Umbilical cord (tissue), 2 donors: ENCODE measurements around the gene IFT172. TPM values are rescaled to one million over a fixed set of nuclear protein-coding genes. Genes with fewer than 3 reads are reported as not detected.
"Not testable (repeated sequence)": the region's sequence is repeated elsewhere in the genome, so short reads cannot be mapped to it uniquely, and the experiment has no call there.

Experiments
- DNase-seq: peaks from one replicate; pipeline ENCODE4 v3.0.0-alpha.2; 2015; ENCODE audit warnings: low spot score
- total RNA-seq: library from RNA; depleted of rRNA; stranded (reverse); fragments of >200 nt; gene quantifications from one replicate; pipeline ENCODE4 v1.2.3, GENCODE V29; 2014; ENCODE audit warnings: low replicate concordance; ENCODE audit not compliant: insufficient read depth

IFT172 gene
- total RNA-seq, 1 donor from 2014 or later, result 21.4 TPM

DNA sequence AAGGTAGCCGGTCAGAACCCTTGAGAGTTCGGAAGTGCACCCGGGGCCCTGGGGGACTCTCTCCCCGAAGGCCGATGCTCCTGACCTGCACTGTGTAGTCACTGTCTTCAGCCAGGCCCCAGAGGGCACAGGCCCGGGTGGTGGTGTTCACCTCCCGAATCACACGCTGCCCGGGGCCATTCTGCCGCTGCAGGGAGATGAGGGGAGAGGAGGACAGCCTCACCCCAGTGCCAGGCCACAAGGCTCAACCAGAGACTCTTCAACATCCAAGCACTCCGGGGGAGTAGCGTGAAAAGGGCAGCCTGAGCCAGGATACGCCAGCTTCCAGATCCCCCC is 4.4 kb upstream of the IFT172 start:
- no peak for DNase-seq

DNA sequence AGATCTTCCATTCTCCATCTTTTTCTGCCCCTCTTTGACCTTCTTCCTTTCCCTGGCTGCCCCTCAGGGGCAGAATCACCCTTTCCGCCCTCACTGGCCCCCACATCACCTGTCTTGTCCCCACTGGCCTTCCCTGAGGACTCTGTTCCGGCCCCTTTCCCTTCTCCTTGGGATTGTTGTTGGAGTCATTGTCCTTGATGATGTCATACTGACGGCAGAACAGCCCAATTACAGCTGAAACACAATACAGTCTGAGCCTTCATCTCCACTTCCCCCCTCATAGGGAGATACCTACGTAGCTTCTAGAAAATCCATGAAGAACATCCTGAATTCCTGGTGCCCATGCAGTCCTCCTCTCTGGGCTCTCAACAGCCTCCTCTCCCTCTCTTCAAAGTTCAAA is 3.0 kb upstream of the IFT172 start:
- DNase-seq, result no peak

DNA sequence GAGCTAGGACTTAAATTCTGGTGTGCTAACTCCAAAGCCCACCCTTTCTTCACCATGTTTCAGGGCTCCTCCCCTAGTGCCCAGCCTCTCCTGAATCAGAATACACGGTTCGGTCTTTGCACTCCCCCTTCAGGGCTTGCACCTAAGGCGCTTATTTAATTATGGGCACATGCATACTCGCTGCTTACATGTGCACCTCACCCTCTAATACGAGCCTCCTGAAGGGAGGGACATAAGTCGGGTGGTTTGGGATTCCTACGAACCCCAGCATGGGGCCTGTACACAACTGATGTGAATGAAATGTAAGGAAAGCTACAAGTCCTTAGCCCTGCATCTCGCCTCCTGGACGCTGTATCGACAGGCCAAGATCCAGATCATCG is 435 bp downstream of the IFT172 start:
- DNase-seq, result peak; percentile 29

DNA sequence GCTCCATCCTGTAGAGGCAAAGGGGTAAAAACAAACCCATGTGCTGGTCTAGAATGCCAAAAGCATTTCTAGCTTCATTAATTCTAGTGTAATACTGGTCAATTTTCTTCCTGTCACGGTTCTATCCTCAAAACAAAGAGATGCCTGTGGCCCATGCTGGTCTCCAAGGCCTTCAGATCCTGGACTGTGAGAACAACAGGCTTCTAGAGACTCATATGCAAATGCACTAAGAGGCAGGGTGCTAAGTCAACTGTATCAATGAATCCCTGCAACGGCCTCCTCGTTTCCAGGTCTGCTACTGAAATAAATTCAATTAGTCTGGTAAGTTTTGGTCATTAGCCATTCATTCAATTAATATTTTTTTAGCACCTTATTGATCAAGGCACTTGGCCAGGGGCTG is 4.0 kb downstream of the IFT172 start:
- DNase-seq, result no peak

DNA sequence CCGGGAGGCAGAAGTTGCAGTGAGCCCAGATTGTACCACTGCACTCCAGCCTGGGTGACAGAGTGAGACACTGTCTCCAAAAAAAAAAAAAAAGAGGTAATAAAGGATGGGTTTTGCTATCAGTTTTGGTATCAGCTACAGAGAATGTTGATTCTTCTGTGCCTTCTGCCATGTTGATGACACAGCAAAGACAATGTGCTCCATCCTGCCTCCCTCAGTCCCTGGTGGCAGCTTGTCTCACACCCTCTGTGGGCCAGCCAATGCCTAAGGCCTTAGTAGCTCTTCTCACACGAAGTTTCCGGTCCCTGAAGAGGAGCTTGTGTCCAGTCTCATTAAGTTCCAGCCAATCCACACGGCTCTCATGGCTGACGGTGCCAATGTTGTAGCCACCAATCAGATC is 17.6 kb downstream of the IFT172 start:
- DNase-seq, result no peak

DNA sequence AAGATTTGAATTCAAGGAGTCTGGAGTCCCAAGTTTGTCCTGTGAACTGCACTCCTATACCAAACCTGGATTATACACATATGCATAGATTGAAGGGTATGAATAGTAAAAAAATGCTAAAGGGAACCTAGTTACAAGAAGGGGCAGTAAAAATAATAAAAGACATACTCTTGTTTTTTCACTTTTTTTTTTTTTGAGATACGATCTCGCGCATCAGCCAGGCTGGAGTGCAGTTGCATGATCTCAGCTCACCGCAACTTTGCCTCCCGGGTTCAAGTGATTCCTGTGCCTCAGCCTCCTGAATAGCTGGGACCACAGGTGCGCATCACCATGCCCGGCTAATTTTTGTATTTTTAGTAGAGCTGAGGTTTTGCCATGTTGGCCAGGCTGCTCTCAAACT is 25.1 kb downstream of the IFT172 start:
- DNase-seq, result no peak

DNA sequence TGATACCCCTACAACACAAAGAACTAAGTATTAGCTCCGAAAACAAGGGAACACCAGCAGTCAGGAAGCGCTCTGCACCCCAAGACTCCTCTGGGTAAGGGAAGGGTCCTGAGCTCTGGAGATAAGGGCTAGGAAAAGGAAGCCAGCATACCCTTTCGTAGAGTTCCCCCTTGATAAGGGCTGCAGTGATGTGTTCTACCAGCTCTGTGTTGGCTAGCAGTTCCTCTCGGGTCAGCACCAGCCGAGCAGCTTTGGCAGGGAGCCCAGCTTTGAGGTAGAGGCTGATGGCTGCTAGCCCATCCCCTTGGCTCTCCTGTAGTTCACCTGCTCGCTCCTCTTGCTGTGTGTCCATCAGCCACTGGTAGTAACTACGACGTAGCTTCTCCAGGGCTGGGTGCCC is 28.4 kb downstream of the IFT172 start:
- DNase-seq, result no peak

DNA sequence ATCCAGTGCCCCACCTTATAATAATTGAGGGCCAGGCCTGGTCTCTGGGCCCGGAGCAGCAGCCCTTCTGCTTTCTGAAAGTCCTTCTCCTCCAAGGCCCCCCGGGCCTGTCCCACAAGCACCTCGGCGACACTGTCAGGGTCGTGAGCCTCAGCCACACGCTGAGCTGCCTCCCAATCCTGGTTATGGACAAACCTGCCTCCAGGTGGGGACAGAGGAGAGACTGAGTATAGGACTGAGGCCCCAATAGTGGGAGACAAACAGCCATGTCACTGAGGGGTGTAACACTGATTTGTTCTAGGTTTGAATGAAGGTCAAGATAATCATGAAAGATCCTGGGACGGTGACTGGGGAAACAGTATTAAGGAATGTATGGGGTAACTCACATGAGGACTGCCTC is 35.6 kb downstream of the IFT172 start:
- no peak for DNase-seq

DNA sequence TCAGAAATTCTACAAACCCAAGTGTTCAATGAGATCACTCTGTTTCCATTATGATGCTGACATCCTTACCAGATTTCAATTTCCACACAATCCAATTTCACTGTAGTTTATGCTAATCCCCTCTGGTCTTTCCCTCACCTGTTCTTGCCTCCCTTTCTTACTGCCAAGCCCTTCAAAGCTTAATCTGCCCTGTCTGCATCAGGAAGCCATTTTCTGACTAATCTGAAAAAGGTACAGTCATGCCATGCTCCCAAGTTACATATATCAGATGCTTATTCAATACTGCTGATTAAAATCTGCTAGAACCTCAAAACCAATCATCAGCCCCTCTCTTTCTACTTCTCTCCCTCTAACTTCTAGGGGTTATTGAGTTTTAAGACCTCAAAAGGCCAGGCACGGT is 38.4 kb downstream of the IFT172 start:
- no peak for DNase-seq

DNA sequence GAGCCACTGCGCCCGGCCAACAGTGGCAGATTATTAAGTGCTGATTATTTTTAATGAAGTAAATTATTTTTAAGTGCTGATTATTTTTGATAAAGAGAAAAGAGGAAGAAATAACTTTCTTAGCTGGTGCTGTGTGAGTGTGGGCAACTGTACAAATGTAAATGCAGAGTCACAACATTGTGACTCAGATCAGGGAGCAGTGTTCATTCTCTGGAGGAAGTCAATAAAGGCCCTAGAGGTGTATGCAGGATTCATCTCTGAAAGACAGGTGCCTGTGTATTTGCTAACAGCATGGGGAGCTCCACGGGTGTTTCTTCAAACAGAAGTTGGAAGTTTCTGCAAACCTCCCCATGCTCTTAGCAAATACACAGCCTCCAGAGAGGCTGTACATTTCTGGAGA is 41.2 kb downstream of the IFT172 start:
- DNase-seq, result no peak

DNA sequence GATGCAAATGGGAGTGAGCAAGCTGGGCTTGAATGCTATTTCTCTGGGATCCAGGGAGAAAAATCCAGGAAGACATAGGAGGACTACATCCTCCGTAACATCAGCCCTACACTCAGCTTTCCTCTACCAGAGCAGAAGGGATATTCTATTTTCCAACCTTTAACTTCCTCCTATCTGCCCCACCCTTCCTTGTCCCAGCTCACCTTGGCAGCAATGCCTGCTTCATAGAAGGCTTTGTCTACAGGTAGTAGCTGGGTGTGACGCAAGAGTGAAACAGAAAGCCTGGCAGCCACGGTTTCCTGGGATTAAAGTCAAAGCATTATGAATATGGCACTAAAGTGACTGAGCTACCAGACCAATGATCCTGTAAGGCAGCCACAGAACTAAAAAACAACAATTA is 43.5 kb downstream of the IFT172 start:
- no peak for DNase-seq

DNA sequence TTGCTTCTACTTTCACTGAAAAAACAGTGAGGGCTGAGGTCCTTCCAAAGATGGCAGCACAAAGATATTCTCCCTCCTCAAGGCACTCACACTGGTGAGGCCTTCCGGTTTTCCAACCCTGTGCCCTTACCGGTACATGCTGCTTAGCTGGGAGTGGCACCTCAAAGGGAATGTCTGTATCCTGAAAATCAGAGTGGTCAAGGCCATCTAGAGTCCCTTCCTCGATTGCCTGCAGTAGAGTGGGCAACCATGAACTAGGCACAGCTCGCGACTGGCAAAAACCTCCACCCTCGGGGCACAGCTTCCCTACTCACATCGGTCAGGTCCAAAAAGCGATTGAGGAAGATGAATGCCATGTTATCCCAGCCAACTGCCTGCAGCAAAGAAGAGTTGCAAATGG is 43.9 kb downstream of the IFT172 start:
- no peak for DNase-seq

DNA sequence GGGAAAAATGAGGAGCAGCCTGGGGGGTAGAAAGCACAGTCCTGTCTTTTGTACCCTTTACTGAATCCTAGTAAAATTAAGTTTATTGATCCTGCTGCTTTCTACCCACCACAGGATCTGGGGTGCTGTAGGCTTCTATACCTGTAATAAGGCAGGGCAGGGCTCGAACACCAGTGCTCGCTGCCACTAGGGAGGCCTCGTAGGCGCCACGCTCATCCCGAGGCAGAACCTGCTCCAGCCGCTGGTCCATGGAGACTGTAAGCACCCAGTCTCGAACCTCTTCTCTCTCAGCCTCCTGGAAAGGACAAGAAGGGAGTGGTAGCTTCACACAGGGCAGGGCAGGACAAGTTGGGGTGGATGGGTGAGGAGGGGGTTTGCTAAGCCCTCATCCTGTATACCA is 44.4 kb downstream of the IFT172 start:
- no peak for DNase-seq

DNA sequence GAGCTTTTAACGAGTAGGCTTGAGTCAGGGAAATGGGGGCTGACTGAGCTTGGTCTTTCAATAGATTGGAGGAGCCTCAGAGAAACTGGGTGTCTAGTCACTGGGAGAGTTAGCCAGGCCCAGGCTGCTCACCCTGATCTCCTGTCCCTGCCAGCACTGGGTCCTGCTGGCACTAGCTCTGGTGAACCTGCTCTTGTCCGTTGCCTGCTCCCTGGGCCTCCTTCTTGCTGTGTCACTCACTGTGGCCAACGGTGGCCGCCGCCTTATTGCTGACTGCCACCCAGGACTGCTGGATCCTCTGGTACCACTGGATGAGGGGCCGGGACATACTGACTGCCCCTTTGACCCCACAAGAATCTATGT is 46.6 kb downstream of the IFT172 start:
- DNase-seq, result no peak

DNA sequence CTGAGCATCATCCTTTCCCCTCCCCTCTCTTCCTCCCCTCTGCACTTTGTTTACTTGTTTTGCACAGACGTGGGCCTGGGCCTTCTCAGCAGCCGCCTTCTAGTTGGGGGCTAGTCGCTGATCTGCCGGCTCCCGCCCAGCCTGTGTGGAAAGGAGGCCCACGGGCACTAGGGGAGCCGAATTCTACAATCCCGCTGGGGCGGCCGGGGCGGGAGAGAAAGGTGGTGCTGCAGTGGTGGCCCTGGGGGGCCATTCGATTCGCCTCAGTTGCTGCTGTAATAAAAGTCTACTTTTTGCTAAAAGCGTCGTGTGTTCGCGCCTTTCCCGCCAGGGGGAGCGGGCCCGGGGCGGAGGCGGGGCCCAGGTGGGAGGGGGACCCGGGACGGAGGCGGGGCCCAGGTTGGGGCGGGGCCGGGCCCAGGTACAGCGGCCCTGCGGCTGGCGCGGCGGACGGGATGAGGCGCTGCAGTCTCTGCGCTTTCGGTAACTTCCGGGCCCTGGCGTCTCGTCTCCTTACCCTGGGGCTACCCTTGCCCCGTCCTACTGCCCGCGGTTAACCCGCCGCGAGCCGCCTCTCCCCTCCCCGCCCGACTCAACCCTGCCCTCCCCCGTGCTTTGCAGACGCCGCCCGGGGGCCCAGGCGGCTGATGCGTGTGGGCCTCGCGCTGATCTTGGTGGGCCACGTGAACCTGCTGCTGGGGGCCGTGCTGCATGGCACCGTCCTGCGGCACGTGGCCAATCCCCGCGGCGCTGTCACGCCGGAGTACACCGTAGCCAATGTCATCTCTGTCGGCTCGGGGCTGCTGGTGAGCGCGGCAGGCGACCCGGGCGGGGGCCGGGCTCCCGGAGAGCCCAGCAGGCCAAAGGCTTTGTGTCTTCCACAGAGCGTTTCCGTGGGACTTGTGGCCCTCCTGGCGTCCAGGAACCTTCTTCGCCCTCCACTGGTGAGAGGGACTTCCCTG is 47.3 kb downstream of the IFT172 start, which contains the start of gene KRTCAP3:
Gene KRTCAP3 (plus strand): TSS at position 424 of the 962 bp plus-strand sequence. CDS start 32 bp downstream, at position 456.
- DNase-seq, result peak; percentile 32

DNA sequence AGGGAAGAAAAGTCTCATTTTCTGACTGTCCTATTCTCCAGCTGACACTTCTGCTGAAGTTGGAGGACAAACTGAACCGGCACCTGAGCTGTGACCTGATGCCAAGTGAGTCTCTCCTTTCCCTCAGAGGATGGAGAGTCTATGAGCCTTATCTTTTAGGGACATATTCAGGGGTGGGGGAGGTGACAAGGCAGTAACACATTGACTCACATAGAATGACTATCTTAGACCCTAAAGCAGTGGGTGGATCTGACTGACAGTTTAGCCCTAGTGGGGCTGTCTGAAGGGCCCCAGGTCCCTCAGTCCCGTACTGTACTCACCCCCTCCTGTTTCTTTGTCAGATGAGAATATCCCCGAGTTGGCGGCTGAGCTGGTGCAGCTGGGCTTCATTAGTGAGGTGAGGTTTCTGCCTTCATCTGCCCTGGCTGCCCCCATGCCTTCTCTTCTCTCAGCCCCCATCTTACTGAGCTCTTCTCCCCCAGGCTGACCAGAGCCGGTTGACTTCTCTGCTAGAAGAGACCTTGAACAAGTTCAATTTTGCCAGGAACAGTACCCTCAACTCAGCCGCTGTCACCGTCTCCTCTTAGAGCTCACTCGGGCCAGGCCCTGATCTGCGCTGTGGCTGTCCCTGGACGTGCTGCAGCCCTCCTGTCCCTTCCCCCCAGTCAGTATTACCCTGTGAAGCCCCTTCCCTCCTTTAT is 48.2 kb downstream of the IFT172 start:
- DNase-seq, result no peak

DNA sequence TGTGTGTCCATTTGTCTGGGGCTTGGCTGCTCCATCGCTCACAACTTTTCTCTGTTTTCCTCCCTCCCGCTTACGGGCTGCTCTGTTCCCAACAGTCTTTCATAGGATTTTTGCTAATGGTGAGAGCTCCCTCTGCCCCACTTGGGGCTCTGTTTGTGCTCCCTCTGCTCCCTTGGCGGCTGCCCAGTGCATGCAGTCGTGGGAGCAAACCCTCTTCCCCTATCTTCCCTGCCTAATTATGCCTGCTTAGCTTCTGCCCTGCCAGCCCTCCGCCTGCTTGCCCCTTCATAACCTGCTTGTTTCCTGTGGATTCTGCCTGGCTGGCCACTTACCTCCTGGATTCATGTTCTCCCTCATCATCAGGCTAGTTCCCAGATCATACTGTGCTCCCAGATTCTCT is 53.9 kb downstream of the IFT172 start:
- no peak for DNase-seq

DNA sequence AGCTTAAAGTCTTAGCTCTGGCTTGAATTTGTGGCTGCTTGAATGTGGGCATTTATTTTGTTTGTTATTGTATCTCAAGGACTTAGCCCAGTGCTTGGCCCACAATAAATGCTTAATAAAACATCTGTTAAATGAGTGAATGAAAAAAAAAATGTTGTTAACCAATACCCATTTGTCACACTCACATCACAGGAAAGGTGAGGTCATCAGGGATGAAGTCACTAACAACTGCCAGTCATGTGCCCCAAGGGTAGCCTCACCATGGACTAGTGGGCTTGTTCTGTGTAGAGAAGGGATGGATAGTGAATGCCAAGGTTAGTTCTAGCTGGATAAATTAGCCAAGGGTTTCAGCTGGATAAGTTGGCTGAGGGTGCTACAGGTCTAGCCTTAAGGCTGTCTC is 58.1 kb downstream of the IFT172 start:
- DNase-seq, result no peak

DNA sequence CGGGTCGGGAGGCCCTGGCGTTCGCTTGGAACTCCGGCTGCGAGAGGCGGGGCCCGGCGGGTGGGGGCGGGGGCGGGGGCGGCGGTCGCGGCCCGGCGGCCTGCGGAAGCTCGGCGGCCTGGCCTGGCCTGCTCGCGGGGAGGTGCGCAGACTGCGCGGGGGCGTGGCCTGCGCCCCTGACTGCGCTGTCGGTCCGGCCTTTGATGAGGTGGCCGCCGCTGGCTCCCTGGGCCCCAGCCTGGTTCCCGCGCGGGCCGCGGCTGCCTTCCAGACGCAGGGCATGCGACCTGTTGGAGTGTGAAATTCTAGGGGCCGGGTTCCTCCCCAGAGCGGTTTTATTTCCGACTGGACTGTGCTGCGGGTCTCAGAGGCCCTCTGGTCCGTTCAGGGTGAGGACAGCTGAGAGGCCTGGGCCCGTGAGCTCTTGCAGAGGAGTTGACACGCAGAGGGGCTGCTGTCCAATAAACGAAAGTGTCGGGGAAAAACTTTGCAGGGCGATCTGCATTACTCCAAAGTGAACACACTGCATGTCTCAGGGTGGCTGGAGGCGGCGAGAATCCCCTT is 60.5 kb downstream of the IFT172 start:
- peak; percentile 88 for DNase-seq

DNA sequence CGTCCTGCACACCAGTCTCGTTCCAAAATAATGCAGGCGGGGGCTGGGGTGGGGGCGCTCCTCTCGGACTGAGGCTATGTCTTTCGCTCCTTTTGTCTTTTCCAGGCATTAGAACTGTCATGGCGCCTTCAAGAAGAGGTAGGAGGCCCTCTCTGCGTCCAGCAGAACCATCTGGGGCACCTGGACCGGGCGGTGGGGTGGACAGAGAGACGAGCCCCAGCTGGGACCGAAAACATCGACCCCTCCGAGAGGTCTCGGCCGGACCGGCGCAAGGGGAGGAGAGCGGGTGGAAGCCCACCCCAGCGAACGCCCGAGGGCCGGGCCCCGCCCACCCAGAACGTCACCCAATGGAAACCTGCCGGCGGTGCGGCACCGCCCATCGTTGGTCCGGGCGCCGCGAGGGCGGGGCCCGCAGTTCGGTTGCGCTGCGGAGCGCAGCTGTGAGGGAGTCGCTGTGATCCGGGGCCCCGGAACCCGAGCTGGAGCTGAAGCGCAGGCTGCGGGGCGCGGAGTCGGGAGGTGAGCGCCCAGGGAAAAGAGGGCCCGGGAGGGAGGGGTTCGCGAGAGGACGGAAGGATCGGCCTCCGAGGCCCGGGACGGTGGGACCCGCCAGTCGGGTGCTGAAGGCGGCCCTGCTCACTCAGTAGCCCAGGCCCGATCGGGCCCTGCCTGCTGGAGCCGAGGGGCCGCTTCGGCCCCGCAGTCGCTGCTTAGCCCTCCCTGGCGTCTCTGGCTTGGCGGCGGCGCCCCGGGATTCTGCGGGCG is 61.1 kb downstream of the IFT172 start, which contains the start of gene NRBP1:
Gene NRBP1 (plus strand): TSS at position 419 of the 765 bp plus-strand sequence. CDS start 4,643 bp downstream, outside the sequence.
- DNase-seq, result peak; percentile 95

DNA sequence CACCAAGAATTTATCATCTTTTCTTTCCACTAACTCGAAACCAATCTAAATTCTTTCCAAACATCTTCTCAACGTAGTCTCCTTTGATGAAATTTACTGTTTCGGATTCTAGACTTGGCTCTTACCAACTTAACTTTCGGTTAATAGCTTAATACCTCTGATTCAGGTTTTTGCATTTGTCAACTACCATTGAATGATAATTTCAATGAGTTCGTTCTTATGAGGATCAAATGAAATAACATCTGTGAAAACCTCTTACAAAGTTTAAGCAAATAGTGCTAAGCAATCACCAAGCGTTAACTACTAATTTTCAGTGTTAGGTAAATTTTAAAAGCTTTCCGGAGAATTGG is 61.7 kb downstream of the IFT172 start:
- DNase-seq, result no peak

DNA sequence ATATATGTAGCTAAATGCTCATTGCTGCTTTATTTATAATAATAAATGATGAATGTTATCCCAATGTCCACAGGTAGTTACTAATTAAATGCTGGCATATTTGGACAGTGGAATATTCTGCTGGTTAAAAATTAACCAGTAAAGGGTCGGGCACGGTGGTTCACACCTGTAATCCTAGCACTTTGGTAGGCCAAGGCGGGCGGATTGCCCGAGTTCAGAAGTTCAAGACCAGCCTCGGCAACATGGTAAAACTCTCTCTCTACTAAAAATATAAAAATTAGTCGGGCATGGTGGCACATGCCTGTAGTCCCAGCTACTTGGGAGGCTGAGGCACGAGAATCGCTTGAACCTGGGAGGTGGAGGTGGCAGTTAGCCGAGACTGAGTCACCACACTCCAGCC is 64.5 kb downstream of the IFT172 start:
- not testable (repeated sequence) for DNase-seq
